ENCODE results near the gene DHRS1. TPM values are rescaled to one million over a fixed set of nuclear protein-coding genes. Genes with fewer than 3 reads are reported as not detected.

DHRS1 gene
- total RNA-seq, 1 experiment from 2014 or later: 34.7 TPM

GRCh38 chr14:24321212-24321975 lies 21.8 kb upstream of the DHRS1 start:
- Histone ChIP-seq H3K4me1 (ENCODE audit: control insufficient read depth in 1 of 2, insufficient read depth in 2 of 2, low read length in 2 of 2) (peaks cover 11 to 18% of the 10 kb centered on the region in 2 experiments), H2AFZ (ENCODE audit: low read depth, low read length, poor library complexity, severe bottlenecking) (no peak overlapping the region), H3K27me3 (ENCODE audit: insufficient read depth, low read length) (0 out of 2 replicates have a peak, but pooled peaks cover 4% of the 10 kb centered on the region), H3K9me2 (ENCODE audit: insufficient read depth) (no peaks in the 10 kb centered on the region), H3K4me2 (ENCODE audit: low read length) (no peak overlapping the region), H4K20me1 (ENCODE audit: insufficient read depth) (no peaks in the 10 kb centered on the region), H3K4me3 (replicated peaks in 1 of 2; ENCODE audit: low read depth in 1 of 2, low read length in 2 of 2) (no peak overlapping the region), H3K36me3 (ENCODE audit: control insufficient read depth in 1 of 2, insufficient read depth in 2 of 2, low read length in 2 of 2) (no peaks in the 10 kb centered on the region), H3K9me3 (ENCODE audit: control insufficient read depth in 1 of 2, insufficient read depth in 1 of 2, low read depth in 1 of 2, low read length in 2 of 2) (no peaks in the 10 kb centered on the region), H3K79me2 (ENCODE audit: insufficient read depth, low read length) (no peaks in the 10 kb centered on the region), H3K27ac (ENCODE audit: low read depth, low read length) (no peak overlapping the region), H3K9ac (ENCODE audit: low read length) (no peak overlapping the region)
- DNase-seq (ENCODE audit: low read depth, low spot score) (no peak), ATAC-seq (no peak)
- CTCF ChIA-PET: interaction anchor here (1.1 kb wide), 1 partner anchor 12 kb away, joined by 3 read pairs; no protein-coding TSS in a partner anchor
- intact Hi-C loops (cut with micrococcal nuclease): no loop called here
- no TSS peak for BruUV-seq (replicated peaks)
- POLR2A ChIA-PET: no interaction called here
- TF ChIP-seq SIN3A (IDR thresholded peaks at IDR 0.05; ENCODE audit: low read depth) (no peak), CBX3 (IDR thresholded peaks at IDR 0.05; ENCODE audit: low read depth) (no peak), EZH2phosphoT487 (IDR thresholded peaks at IDR 0.05; ENCODE audit: borderline replicate concordance) (no peak), REST (IDR thresholded peaks at IDR 0.05; ENCODE audit: low read depth) (no peak), TCF7L2 (IDR thresholded peaks at IDR 0.05; ENCODE audit: borderline replicate concordance, extremely low read depth, insufficient read depth, insufficient read length) (no peak), CTCF (IDR thresholded peaks at IDR 0.05 in 2 of 3, conservative IDR thresholded peaks at IDR 0.05 in 1 of 3; ENCODE audit: borderline replicate concordance in 1 of 3, insufficient read depth in 1 of 3, low read depth in 2 of 3, low read length in 2 of 3) (no peak), ZNF274 (IDR thresholded peaks at IDR 0.05; ENCODE audit: low read depth, low read length) (no peak), CEBPB (IDR thresholded peaks at IDR 0.05; ENCODE audit: low read depth) (no peak), MAX (IDR thresholded peaks at IDR 0.05) (no peak), RAD21 (IDR thresholded peaks at IDR 0.05; ENCODE audit: low read depth) (no peak)
- RAD21 ChIA-PET (ENCODE audit: low non-redundant PET in 1 of 2, low total read pairs in 2 of 2, uncharacterized antibody in 2 of 2, unreplicated experiment in 2 of 2): no interaction called here

Measured in HCT116 (cell line).